Glomerular endothelial cell (primary cell): ENCODE data around the gene ZNF544. TPM values are rescaled to one million over a fixed set of nuclear protein-coding genes. Genes with fewer than 3 reads are reported as not detected.
"Not testable (repeated sequence)": the region's sequence is repeated elsewhere in the genome, so short reads cannot be mapped to it uniquely, and the experiment has no call there.

ENCODE experiments used
- DNase-seq: peaks from one replicate; pipeline ENCODE4 v3.0.0-alpha.2; 2011; ENCODE audit warnings: low read depth, low spot score; ENCODE audit errors: extremely low read depth
- total RNA-seq: library from RNA; depleted of rRNA; stranded (reverse); fragments of >200 nt; gene quantifications from 2 replicates; pipeline ENCODE4 v1.2.3, GENCODE V29; 2015

ZNF544 gene
- total RNA-seq, 1 donor from 2014 or later = 32.5 TPM

DNA sequence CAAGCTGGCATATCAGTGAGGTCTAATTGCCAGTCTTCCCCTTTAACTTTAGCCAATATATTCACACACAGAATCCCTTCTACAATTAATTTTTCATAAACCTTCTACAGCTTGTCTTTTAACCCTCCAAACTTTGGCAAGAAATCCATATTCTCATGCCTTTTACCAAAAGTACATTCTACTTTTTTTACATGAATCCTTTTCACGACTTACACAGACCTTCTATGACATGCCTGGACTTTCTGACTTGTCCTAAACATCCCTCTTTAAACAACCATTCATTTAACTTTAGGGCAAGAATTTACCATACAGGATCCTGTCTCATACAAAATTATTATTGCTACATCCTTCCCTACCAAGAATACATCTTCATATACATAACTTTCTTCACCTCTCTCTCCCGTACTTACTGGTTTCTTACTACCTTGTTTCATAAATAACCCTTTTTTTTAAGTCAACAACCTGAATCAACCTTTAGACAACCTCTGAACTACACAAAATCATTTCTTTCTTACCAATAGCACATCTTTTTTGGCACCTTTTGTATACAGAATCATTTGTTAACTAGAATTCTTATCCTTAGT lies 23.5 kb downstream of the ZNF544 start:
- DNase-seq = no peak

DNA sequence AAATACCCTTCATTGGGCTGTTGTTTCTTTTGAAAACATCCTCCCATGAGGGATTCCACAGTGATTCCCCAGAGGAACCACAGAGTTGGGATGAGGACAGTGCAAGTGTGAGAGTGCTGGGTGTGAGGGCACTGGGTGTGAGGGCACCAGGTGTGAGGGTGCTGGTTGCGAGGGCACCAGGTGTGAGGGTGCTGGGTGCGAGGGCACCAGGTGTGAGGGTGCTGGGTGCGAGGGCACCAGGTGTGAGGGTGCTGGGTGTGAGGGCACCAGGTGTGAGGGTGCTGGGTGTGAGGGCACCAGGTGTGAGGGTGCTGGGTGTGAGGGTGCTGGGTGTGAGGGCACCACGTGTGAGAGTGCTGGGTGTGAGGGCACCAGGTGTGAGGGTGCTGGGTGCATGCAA lies 29.5 kb downstream of the ZNF544 start:
- not testable (repeated sequence) for DNase-seq

DNA sequence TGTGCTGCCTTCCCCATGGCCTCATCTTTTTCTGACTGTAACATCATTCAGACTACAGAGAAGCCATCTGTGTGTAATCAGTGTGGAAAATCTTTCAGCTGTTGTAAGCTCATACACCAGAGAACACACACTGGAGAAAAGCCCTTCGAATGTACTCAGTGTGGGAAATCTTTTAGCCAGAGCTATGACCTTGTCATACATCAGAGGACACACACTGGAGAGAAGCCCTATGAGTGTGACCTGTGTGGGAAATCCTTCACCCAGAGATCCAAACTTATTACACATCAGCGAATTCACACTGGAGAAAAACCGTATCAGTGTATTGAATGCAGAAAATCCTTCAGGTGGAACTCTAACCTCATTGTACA lies 32.9 kb downstream of the ZNF544 start:
- no peak for DNase-seq

DNA sequence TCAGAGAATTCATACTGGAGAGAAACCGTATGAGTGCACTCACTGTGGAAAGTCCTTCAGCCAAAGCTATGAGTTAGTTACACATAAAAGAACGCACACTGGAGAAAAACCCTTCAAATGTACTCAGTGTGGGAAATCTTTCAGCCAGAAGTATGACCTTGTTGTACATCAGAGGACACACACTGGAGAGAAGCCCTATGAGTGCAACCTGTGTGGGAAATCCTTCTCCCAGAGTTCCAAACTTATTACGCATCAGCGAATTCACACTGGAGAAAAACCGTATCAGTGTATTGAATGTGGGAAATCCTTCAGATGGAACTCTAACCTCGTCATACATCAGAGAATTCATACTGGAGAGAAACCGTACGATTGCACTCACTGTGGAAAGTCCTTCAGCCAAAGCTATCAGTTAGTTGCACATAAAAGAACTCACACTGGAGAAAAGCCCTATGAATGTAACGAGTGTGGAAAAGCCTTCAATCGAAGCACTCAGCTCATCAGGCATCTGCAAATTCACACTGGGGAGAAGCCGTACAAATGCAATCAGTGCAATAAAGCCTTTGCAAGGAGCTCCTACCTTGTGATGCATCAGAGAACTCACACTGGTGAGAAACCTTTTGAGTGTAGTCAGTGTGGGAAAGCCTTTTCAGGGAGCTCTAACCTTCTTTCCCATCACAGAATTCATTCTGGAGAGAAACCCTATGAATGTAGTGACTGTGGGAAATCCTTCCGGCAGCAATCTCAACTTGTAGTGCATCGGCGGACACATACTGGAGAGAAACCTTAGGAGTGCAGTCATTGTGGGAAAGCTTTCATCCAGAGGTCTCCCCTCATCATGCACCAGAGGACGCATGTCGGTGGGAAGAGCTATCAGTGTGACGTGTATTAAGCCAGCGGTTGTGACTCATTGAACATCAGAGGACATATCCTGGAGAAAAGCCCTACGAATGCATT lies 33.5 kb downstream of the ZNF544 start:
- DNase-seq = no peak

GRCh38 chr19:58262922-58263296 lies 34.2 kb downstream of the ZNF544 start:
- DNase-seq = no peak

DNA sequence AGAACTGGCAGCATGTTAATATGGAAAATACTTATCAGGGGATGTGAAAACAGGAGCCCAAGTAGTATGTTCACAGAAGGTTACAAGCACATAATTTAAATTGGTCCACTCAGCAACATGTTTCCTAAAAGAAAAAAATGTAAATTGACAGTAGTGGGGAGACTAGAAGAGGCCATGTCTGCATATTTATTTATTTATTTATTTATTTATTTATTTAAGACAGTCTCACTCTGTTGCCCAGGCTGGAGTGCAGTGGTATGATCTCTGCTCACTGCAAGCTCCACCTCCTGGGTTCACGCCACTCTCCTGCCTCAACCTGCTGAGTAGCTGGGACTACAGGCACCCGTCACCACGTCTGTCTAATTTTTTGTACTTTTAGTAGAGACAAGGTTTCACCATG lies 36.4 kb downstream of the ZNF544 start:
- no peak for DNase-seq

DNA sequence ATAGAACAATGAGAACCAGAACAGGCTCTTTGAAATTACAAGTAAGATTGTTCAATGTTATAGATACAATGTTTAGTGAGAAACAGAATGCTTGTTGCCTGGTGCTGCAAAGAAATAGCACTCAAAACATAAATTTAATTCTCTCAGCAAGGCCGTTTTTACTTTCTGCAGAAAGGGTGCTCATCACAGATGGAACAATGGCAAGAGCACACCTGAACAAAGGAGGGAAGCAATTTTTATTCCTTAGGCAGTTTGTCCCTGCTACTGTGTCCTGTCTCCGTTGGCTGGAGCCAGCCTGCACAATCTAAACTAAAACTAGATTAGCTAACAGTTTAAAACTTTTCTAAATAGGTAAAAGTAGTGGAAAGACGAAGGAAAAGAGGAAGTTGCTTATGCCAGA lies 39.6 kb downstream of the ZNF544 start:
- DNase-seq = no peak

DNA sequence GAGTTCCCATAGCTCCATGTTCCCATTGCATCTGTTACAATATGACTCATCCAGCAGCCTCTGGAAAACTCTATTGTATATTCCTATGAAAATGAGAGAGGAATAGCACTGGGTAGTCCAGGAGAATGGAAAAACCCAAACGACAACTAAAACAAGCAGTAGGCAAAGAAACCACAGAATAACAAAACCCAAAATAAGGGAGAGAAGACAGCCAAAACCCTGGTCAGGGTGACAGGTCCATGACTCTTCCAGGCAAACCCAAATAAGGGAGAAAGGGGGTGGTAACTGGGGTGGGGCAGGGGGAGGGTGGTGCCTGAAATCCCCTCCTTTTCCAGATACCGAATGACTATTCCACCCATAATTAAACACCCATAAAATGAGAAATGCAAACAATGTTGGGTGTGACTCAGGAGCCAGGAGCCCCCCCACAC lies 46.1 kb downstream of the ZNF544 start:
- no peak for DNase-seq

DNA sequence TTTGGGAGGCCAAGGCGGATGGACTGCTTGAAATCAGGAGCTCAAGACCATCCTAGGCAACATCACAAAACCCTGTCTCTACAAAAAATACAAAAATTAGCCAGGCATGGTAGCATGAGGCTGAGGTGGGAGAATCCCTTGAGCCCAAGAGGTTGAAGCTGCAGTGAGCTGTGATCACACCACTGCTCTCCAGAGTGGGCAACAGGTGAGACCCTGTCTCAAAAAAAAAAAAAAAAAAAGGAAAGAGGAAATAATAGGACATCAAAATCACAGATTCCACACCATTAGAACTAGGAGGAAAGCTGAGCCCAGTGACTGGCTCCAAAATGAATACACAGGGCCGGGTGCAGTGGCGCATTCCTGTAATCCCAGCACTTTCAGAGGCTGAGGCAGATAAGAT lies 46.9 kb downstream of the ZNF544 start:
- no peak for DNase-seq

DNA sequence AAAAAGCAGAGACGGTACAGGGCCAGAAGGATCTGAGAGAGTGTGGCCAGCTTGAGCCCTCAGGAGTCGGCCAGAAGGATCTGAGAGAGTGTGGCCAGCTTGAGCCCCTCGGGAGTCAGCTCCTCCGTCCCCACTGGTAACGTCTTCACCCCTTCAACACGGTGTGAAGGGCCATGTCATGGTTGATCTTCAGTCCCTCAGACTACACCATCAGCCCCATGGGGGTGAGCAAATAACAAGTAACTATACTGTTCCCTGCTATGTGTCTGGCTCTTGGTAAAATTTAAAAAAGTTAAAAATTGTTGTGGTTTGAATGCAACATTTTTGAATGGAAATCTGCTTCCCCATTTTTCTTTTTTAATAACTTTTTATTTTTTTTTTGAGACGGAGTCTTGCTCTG lies 48.5 kb downstream of the ZNF544 start:
- DNase-seq = no peak

DNA sequence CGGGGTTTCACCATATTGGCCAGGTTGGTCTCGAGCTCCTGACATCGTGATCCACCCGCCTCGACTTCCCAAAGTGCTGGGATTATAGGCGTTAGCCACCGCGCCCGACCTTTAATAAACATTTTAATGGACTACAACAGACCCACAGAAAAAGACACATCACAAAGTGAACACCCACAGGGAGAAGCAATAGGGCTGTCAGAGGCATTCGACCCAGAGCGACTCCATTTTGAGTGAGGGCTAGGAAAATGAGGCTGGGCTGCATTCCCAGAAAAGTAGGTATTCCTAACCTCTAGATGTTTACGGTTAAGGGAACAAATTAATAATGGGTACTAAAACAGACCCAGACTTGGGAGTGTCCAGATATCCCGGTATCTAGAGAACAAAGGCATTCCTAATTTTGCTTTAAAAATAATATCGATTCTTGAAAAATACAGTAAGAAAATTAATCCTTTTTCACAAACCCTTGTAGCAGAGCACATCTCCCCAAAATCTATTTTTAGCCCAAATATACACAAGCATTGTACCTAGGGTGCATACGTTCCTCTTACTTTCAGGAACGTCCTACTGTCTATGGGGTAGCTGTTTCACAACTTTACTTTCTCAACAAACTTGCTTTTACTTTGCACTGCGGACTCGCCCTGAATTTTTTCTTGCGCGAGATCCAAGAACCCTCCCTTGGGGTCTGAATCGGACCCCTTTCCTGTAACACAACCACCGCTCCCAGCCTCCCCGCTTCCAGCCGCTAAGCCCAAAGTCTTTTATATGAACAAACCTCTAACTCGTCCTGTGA lies 49.2 kb downstream of the ZNF544 start:
- no peak for DNase-seq

GRCh38 chr19:58278541-58279041 lies 49.9 kb downstream of the ZNF544 start, which contains the start of gene ZNF8:
TSS of gene ZNF8 (plus strand) at chr19:58278955. CDS start at chr19:58279082, 127 bp downstream.
- peak; percentile 88 for DNase-seq

GRCh38 chr19:58279042-58279924 lies 50.6 kb downstream of the ZNF544 start:
- DNase-seq = peak; percentile 37

DNA sequence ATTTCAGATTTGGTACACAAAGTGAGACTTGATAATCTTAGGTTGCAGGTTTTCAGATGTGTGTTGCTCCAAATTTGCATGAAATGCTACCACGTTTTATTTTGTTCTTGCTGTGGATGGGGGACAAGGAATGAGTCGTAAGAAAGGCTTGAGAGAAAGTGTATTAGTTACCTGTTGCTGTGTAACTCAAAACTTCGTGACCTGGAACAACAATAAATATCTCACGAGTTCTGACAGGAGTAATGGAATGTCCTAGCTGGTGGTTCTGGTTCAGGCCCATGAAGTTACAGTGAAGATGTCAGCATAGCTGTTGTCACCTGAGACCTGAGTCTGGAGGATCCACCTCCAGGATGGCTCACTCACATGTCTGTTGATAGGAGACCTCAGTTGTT lies 51.2 kb downstream of the ZNF544 start:
- DNase-seq = no peak

GRCh38 chr19:58284199-58284598 lies 55.5 kb downstream of the ZNF544 start:
- DNase-seq = no peak

GRCh38 chr19:58291943-58292342 lies 63.2 kb downstream of the ZNF544 start:
- DNase-seq = no peak

DNA sequence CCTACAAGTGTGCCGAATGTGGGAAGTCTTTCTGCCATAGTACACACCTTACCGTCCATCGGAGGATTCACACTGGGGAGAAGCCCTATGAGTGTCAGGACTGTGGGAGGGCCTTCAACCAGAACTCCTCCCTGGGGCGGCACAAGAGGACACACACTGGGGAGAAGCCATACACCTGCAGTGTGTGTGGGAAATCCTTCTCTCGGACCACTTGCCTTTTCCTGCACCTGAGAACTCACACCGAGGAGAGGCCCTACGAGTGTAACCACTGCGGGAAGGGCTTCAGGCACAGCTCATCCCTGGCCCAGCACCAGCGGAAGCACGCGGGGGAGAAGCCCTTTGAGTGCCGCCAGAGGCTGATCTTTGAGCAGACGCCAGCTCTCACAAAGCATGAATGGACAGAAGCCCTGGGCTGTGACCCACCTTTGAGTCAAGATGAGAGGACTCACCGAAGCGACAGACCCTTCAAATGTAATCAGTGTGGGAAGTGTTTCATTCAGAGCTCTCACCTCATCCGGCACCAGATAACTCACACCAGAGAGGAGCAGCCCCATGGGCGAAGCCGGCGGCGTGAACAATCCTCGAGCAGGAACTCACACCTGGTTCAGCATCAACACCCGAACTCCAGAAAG lies 66.1 kb downstream of the ZNF544 start:
- no peak for DNase-seq

DNA sequence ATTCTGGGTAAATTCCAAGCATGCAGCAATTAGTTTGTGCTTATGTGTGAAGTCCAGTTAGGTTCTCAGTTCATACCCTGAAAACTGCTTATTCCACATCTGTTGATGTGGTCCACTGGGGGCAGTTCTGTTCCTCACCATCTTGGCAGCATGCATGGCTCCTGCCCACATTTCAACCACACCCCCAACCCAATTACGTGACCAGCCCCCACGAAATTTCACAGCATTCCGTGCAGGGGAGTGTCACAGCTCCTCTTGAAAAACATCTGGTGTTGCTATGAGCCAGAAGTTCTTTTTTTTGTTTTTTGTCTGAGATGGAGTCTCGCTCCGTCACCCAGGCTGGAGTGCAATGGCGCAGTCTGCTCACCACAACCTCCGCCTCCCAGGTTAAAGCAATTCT lies 67.4 kb downstream of the ZNF544 start:
- DNase-seq = no peak

DNA sequence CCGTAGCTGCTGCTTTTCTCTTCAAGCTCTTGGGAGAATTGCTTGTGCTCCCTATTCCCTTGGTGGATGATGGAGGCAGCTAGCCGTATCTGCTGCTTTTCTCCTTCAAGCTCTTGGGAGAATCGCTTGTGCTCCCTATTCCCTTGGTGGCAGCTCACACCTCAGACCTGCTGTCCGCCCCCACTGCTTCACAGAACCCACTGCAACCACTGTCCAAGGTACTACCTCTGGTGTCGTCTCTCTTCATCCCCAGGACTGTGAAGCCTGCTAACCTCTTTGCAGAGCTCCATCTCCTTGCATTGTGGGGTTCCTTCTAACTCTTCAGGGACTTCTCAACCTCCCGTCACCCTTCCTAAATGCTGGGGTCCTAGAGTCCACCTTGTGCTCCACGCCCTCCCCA lies 71.9 kb downstream of the ZNF544 start:
- DNase-seq = no peak

- DNase-seq = no peak
Measured at GRCh38 chr19:58304255-58304654, 75.5 kb downstream of the ZNF544 start.
